ENCODE results near the gene RPL18.

The RPL18 gene

DNA sequence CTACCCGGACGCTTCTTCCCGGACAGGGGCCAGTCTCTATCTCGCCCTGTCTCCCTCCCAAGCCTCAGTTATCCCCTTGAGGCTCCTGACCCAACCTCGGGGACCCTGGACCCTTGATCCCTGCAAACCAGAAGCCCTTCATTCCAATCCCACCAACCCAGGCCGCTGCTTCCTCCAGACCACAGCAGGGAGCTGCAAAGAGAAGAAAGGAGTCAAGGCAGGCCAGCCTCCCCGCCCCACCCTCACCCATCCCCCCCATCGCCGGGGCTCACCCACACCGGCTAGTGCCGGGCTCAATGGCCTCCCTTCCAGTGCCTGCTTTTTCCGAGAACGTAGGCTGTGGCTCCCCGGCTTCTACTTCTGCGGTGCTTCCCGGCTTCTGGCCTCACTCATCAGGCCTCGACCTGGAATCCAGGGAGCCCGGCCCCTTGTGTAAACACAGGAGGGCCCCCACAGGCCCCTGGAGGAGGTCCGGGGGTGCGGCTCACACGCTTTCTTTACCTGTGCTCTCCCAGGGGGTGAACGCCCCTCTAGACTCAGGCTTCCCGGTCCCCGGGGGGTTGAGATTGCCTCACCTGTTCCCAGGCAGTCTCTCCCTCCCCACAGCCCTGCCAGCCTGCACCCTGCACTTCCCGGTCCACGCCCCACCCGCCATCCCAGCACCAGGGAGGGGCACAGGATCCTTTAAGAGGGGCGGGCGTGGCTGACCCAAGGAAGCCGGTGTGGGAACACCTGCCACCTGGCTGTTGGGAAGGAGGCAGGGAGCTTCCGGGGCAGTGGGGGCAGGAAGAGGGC is 4.3 kb downstream of the RPL18 start, which contains the start of gene FAM83E:
FAM83E (minus strand) TSS at position 641 of the 795 bp plus-strand sequence. CDS start 1,704 bp downstream, outside the sequence.
- no peak for DNase-seq (ENCODE audit: low spot score)

DNA sequence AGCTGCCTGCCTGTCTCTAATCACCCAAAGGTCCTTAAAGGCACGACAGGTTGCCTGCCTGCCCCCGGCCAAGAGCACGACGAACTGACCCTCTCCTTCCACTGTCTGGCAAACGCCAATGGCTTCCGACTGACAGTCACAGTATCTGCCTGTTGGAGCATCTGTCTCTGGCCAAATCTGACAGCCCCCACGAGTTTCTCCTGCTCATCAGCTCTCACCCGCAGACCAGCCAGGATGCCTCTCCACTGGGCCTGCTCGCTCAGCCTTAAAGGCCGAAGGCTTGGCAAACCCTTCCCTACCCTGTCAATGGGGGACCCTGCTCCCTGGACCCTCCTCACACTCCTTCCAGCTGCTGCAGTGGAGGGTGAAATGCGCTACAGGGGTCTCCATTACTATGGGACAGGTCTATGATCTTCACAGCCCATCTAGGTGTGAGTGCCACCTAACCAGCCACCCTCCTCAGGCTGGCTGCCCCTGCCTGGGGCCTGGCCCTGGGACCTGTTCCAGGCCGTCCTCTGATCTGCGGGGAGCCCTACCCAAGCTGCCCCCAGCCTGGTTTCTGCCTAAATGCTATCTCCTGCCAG is 5.0 kb downstream of the RPL18 start:
- DNase-seq (ENCODE audit: low spot score) = no peak

DNA sequence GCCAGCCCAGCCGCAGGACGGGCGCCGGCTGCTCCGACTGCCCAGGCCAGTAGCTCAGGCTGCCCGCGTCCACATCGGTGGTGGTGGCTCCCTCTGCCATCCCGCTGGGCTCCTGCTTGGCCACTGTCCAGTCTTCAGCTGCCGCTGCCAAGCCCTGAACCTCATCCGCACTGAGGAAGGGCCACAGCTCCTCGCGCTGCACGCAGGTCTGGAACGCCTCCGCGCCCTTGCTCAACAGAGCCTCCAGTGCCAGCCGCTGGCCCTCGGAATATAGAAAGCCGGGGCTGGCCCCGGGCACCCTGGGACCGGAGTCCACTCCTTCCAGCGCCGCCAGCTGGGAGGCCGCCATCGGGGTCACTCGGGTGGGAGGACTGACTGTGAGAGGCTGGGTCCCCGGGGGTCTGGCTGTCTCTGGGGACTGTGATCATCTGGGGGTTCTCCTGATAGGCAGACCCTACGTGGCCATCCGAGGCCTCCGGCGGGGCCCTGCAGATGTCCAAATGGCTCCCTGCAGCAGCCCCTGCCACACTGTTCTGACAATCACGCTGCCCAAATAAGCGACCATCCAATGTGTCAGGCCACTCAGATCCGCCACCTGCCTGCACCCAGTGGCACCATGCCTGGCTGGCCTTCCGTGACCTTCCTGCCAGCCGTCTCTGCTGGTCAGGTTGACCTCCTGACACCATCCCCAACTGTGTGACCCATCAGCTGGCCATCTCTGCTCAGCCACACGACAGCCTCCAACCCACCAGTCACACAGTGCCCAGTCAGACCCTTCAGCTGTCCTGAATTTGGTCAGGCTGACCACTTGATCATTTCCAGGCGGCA is 5.7 kb downstream of the RPL18 start:
- DNase-seq (ENCODE audit: low spot score) = no peak

DNA sequence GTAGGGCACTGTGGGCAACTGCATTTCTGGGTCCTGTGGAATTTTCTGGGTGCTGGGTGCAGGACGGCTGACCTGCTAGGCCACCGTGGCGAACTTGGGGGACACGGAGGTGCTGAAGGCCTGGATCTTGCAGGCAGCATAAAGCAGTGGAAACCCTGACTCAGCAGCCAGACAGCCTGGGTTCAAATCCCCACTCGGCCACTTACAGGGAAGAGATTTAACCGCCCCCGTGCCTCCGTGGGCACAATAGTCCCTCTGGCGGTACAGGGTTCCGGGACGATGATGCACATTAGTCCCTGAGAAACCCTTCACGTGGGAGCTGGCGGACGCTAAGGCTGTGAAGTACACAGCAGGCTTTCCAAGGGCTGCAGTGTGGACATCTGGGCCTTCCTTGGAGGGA is 7.1 kb downstream of the RPL18 start:
- DNase-seq (ENCODE audit: low spot score) = no peak

DNA sequence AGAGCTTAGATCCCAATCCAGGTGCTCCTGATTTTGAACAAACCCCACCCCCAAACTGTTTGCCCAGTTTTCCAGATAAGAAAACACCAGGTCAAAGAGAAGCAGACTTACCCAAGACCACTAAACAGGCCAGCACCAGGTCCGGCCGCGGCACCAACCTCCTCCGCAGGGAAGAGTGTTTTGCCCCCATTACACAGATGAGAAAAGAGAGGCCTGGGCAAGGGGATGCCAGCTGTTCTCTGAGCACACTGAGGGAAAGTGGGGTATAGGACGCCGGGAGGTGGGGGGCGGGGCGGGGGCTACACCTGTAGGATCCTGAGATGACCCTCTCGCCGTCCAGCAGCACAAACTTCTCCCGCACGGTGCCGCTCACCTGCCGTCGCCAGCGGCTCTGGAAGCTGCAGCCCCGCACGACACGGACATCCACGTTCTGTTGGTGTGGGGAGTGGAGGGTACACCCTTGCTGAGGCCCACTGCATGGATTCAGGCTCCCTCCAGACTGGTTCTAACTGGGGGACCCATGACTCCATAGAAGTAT is 9.3 kb downstream of the RPL18 start:
- no peak for DNase-seq (ENCODE audit: low spot score)

DNA sequence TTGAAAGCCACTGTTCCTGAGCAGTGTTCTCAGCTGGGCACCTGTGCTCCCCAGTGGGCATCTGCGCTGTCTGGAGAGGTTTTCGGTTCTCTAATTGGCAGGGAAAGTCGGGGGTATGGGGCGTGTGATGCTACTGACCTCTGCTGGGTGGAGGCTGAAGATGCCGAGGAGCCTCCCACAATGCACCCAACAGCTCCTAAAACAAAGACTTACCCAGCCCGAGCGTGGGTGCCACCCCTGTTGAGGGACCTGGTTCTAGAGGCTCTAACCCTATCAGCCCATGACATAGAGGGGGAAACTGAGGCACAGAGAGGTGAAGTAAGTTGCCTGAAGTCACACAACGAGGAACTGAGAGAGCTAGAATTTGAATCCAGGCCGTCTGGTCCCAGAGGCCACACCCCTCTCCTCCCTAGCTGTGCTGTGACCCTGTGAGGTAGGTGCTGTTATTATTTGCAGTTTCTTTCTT is 10.1 kb downstream of the RPL18 start:
- no peak for DNase-seq (ENCODE audit: low spot score)

DNA sequence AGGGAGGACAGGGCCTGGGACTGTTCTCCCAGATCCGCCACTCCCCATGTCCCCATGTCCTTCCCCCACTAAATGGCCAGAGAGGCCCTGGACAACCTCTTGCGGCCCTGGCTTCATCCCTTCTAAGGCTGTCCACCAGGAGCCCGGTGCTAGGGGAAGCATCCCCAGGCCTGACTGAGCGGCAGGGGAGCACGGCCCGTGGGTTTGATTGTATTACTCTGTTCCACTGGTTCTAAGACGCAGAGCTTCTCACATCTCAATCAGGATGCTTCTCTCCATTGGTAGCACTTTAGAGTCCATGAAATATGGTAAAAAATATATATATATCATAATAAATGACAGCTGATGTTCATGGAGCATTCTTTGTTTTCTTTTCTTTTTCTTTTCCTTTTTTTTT is 11.6 kb downstream of the RPL18 start:
- no peak for DNase-seq (ENCODE audit: low spot score)

DNA sequence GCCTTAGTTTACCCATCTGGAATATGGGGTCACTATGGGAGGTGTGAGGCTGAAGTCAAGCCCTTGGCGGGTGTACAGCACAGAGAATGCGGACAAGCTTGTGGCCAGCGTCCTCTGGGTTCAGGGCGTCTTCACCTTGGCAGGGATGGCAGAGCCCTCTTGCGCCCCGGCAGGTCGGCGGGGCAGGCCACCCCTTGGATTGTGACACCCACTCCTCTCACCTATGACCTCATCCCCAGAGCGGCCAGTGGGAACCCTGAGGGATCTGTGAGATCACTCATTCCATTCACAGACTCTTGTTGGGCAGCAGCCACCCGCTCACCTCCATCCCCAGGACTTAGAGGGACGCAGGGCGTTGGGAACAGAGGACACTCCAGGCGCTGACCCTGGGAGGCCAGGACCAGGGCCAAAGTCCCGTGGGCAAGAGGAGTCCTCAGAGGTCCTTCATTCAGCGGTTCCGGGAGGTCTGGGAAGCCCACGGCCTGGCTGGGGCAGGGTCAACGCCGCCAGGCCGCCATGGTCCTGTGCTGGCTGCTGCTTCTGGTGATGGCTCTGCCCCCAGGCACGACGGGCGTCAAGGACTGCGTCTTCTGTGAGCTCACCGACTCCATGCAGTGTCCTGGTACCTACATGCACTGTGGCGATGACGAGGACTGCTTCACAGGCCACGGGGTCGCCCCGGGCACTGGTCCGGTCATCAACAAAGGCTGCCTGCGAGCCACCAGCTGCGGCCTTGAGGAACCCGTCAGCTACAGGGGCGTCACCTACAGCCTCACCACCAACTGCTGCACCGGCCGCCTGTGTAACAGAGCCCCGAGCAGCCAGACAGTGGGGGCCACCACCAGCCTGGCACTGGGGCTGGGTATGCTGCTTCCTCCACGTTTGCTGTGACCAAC is 12.3 kb downstream of the RPL18 start, which contains the start of gene SPACA4:
SPACA4 (plus strand) TSS at position 280 of the 896 bp plus-strand sequence; CDS start at position 517, 237 bp downstream.
- no peak for DNase-seq (ENCODE audit: low spot score)

DNA sequence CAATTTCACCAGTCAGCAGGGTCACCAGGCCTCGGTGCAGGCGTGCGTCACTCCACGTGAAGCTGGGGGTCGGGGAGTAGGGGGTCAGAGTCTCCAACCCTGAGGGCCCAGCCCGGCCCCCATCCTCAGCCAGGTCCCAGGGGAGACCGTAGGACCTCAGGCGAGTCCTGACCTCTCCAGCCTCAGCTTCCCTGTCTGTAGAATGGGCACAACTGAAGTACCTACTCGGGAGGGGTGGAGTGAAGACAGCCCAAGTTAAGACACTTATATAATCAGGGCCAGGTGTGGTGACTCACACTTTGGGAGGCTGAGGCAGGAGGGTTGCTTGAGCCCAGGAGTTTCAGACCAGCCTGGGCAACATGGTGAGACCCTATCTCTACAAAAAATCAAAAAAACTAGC is 15.1 kb downstream of the RPL18 start:
- DNase-seq (ENCODE audit: low spot score) = no peak

DNA sequence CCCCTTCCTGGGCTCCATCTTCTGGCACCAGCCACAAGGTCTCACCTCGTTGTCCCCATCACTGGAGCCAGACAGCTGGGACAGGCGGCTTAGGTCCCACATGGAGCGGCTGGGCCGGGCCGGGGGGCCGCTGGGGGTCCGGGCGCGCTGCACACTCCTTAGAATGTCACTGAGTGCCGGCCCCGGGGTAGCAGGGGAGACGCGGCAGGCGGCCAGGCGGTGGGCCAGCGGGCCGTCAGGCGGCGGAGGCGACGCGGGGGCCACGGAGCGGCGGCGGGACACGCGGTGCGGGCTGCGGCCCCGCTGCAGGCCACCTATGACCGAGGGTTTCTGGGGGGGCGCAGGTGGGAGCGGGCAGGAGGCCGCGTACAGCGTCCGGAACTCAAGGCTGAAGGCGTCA is 15.5 kb downstream of the RPL18 start:
- DNase-seq (ENCODE audit: low spot score) = no peak

DNA sequence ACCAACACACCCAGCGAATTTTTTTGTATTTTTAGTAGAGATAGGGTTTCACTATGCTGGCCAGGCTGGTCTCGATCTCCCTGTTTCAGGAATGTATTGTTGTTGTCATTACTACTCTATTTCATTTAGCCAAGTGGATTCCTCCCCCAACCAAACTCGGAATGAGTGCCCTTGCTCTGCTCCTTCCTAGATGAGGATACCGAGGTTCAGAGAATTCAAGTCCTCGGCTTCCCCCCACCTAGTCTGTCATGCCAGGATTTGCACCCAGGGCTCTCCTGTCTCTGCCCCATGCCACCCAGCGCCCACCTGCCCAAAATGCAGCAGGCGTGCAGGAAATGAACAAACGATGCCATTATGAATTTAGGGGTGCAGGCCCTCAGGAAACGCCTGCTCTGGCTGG is 16.0 kb downstream of the RPL18 start:
- DNase-seq (ENCODE audit: low spot score) = no peak

DNA sequence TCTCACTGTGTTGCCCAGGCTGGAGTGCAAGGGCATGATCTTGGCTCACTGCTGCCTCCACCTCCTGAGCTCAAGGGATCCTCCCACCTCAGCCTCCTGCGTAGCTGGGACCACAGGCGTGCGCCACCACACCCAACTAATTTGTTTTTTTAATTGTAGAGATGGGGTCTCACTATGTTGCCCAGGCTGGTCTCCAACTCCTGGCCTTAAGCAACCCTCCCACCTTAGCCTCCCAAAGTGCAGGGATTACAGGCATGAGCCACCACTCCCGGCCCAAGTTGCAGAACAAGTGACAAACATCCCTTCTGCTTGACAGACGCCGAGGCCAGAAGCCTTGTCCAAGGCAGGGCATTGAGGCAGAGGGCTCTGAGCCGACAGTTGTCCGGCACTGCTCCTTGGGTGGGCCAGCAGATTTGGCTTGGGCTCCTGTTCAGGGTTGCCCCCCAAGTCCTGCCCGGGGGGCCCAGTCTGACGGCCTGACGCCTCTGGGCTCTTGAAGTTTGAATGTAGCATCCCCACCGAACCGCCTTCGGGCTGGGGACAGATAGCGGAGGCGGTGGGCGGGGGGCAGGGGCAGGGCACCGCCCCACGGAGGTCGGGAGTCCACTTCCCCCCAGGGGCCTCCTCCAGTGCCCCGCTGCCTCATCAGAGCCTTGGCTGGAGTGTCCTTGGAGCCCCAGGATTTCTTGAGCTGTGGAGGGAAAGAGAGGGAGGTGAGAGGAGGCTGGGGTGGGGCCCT is 18.1 kb downstream of the RPL18 start:
- no peak for DNase-seq (ENCODE audit: low spot score)

DNA sequence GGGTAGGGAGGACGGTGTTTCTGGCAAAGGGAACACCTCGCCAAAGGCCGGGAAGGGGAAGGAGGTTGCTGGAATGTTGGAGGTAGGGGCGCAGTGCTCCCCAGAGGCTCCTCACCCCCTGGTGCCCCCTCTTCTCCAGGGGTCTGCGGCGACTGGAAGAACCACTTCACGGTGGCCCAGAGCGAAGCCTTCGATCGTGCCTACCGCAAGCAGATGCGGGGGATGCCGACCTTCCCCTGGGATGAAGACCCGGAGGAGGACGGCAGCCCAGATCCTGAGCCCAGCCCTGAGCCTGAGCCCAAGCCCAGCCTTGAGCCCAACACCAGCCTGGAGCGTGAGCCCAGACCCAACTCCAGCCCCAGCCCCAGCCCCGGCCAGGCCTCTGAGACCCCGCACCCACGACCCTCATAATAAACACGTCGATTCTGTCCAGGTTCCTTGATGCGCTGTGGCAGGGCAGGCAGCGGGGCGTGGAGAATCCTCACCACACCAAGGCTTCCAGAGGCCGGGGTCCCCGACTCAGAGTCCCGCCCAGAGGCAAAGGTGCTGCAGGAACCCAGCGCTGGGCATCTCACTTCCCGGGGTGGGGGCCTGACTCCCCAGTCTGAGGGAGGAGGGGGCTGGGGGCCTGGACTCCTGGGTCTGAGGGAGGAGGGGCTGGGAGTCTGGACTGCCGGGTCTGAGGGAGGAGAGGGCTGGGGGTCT is 19.8 kb downstream of the RPL18 start:
- no peak for DNase-seq (ENCODE audit: low spot score)

DNA sequence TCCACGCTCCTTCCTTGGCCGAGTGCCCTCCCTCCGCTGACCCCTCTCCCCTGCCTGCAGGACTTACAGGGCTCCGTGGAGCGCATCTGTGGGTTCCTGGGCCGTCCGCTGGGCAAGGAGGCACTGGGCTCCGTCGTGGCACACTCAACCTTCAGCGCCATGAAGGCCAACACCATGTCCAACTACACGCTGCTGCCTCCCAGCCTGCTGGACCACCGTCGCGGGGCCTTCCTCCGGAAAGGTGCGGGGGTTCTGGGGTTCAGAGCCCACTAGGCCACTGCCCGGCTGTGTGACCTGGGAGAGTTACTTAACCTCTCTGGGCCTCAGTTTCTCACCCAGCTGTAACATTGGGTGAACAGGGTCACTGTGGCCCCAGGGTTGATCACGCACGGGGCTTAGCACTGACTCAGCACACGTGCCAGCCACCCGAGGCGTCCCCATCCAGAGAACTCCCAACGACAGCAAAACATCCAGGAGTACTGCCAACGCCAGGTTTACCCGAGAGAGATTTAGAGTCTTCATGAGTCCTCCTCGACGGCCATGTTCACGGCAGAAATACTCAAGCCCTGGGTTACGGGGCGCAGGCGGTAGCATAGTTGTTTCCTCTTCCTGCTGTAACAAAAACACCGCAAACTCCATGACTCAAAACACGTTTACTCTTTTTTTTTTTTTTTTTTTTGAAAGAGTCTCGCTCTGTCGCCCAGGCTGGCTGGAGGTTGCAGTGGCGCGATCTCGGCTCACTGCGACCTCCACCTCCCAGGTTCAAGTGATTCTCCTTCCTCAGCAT is 22.1 kb downstream of the RPL18 start:
- no peak for DNase-seq (ENCODE audit: low spot score)

DNA sequence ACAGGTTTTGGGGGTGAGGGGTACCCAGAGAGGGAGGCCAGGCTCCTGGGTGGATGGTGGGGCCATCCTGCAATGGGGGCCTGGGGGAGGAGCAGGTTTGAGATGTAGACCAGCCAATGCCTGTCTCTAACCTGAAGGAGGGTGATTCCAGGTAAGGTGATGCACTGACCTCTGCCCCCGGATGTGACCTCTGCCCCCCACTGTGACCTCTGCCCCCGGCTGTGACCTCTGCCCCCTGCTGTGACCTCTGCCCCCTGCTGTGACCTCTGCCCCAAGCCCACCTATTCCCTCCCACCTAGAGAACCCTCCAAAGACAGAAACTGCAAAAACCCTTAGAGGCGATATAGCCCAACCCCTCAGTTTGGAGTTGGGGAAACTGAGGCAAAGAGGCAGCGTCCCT is 22.7 kb downstream of the RPL18 start:
- no peak for DNase-seq (ENCODE audit: low spot score)

DNA sequence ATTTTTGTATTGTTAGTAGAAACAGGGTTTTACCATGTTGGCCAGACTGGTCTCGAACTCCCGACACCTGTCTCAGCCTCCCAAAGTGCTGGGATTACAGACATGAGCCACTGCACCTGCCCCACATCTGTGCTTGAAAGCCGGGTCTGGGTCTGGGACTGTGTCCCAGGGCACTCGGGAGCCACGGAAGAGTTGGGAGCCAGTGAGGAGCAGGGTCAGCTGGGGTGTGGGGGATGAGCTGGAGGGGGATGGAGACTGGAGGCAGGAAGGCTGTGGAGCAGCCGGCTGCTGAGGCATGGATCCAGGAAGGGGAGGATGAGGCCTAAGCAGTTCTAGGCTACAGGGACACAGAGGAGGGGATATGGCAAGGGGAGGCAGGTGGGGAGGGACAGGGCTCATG is 23.1 kb downstream of the RPL18 start:
- DNase-seq (ENCODE audit: low spot score) = no peak

DNA sequence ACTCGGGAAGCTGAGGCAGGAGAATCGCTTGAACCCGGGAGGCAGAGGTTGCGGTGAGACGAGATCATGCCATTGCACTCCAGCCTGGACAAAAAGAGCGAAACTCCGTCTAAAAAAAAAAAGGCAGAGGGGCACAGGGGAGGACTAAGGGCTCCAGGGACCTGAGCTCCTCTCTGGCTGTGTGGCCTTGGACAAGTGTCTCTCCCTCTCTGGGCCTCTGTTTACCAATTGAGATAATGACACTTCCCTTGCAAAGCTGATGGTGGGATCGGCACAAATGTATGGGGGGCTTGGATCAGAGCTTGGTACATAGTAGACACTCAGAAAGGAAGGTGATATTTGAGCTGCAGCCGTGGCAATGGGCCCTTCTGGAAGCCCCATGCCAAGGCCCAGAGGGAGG is 23.8 kb downstream of the RPL18 start:
- no peak for DNase-seq (ENCODE audit: low spot score)

DNA sequence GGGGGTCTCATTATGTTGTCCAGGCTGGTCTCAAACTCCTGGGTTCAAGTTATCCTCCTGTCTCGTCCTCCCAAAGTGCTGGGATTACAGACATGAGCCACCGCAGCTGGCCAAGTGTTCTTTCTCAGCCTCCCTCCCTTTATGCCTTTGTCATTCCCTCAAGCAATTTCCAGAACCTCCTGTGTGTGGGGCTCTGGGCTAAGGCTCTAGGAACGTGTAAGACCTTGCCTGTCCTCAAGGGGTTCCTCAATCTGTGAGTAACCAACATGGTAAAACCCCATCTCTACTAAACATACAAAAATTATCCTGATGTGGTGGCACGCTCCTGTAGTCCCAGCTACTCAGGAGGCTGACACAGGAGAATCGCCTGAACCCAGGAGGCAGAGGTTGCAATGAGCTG is 28.0 kb downstream of the RPL18 start:
- no peak for DNase-seq (ENCODE audit: low spot score)
